CD4-positive, alpha-beta memory T cell (primary cell): Measurements from ENCODE around the gene INPP4B. TPM values are rescaled to one million over a fixed set of nuclear protein-coding genes. Genes with fewer than 3 reads are reported as not detected.

Experiments used
- CTCF ChIA-PET: fragments of 350-600 bp; sonication (Branson Sonifier 250); formaldehyde crosslinking; loops from one replicate; lab custom pipeline; 2021; ENCODE audit warnings: inconsistent platforms; ENCODE audit not compliant: partially characterized antibody; lab: Charles Lee
- POLR2A ChIA-PET: fragments of 350-600 bp; sonication (Branson Sonifier 250); formaldehyde crosslinking; loops from one replicate; lab custom pipeline; 2021; ENCODE audit not compliant: partially characterized antibody; lab: Charles Lee
- DNase-seq, 5 donors: peaks; one replicate each; pipeline versions ENCODE4 v3.0.0 to v3.0.0-alpha.2; 2020 to 2022; ENCODE audit warnings: mixed read lengths in 1 of 5
- H3K27ac ChIP-seq: one replicate; pipeline ENCODE4 v1.7.0; 2013; ENCODE audit warnings: low read depth, low read length
- H3K27me3 ChIP-seq: 2 replicates; pipeline ENCODE4 v1.7.0; 2013; ENCODE audit warnings: mild to moderate bottlenecking, low read length, moderate library complexity; ENCODE audit not compliant: insufficient read depth
- H3K36me3 ChIP-seq: 2 replicates; pipeline ENCODE4 v1.7.0; 2013; ENCODE audit warnings: mild to moderate bottlenecking, low read length, moderate library complexity; ENCODE audit not compliant: insufficient read depth
- H3K4me1 ChIP-seq: 2 replicates; pipeline ENCODE4 v1.7.0; 2013; ENCODE audit warnings: mild to moderate bottlenecking, low read length, moderate library complexity; ENCODE audit not compliant: insufficient read depth
- H3K4me3 ChIP-seq, 2 donors: one replicate each; pipeline ENCODE4 v1.7.0; 2013; ENCODE audit warnings: low read length in 2 of 2, mild to moderate bottlenecking in 1 of 2
- H3K9me3 ChIP-seq, 2 donors: one replicate each; pipeline ENCODE4 v1.7.0; 2013; ENCODE audit warnings: low read length in 2 of 2, control low read depth in 1 of 2; ENCODE audit not compliant: control insufficient read depth in 1 of 2
- H3K27ac Mint-ChIP-seq, 7 donors: one replicate each; pipeline ENCODE4 v1.8.0; 2020 to 2021; ENCODE audit warnings: mixed read lengths in 7 of 7, mild to moderate bottlenecking in 6 of 7, inconsistent platforms in 3 of 7, moderate library complexity in 3 of 7
- H3K27me3 Mint-ChIP-seq, 2 donors: one replicate each; pipeline ENCODE4 v1.8.0; 2020 to 2021; ENCODE audit warnings: mixed read lengths in 2 of 2
- H3K36me3 Mint-ChIP-seq, 2 donors: one replicate each; pipeline ENCODE4 v1.8.0; 2020 to 2021; ENCODE audit warnings: mixed read lengths in 2 of 2, inconsistent platforms in 1 of 2, mild to moderate bottlenecking in 1 of 2
- H3K4me1 Mint-ChIP-seq, 4 donors: one replicate each; pipeline ENCODE4 v1.8.0; 2020 to 2021; ENCODE audit warnings: mixed read lengths in 4 of 4, mild to moderate bottlenecking in 1 of 4
- H3K4me3 Mint-ChIP-seq, 8 donors: one replicate each; pipeline ENCODE4 v1.8.0; 2020 to 2021; ENCODE audit warnings: mixed read lengths in 8 of 8, mild to moderate bottlenecking in 7 of 8, moderate library complexity in 6 of 8, inconsistent platforms in 3 of 8
- H3K9me3 Mint-ChIP-seq, 8 donors: one replicate each; pipeline ENCODE4 v1.8.0; 2020 to 2021; ENCODE audit warnings: mixed read lengths in 8 of 8, mild to moderate bottlenecking in 5 of 8, inconsistent platforms in 3 of 8, moderate library complexity in 1 of 8
- intact Hi-C: fragments of 100-400 bp; cut with micrococcal nuclease; formaldehyde crosslinking; loops from one replicate; pipeline ENCODE4 v1.15.1; 2023
- polyA plus RNA-seq, 2 donors: library from polyadenylated mRNA; unstranded; fragments of 300-500 nt; fragmentation: Illumina TruSeq; gene quantifications; one replicate each; pipeline ENCODE4 v1.2.3, GENCODE V29; 2021
- total RNA-seq, 2 experiments: library from RNA; stranded (reverse); gene quantifications; one replicate each; pipeline ENCODE4 v1.2.3, GENCODE V29; 2021

The INPP4B gene
- total and polyA plus RNA-seq, 4 experiments from 2014 or later: 76.7 to 112 (median 80.8) TPM

DNA sequence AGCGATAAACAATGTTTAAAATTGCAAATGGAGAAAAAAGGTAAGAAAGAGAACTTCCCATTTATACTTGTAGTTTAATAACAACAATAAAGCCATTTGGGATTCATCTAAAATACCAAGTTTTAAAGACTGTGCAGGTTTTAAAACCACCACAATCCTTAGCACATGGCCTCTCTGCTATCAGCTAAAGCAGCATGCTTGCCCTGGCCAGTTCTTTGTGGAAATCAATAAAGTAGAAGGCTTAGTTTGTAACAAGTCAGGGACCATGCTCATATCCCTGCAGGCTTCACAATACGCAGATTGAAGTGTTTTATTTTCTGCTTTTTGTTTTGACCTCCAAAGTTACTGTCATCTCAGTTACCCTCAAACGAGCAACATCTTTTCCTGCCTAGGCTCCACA, 249.5 kb downstream of the INPP4B start:
- Histone ChIP-seq H3K4me3 (no peak overlapping the region), H3K27me3 (no peaks in the 10 kb centered on the region), H3K36me3 (peaks cover 7% of the 10 kb centered on the region), H3K9me3 (peaks cover 0 to 9% of the 10 kb centered on the region in 2 donors), H3K27ac (no peak overlapping the region), H3K4me1 (no peaks in the 10 kb centered on the region)
- no peaks in the 10 kb centered on the region for H3K27me3 Mint-ChIP-seq
- H3K4me1 Mint-ChIP-seq: peaks cover 5 to 14% (median 7%) of the 10 kb centered on the region in 4 donors
- CTCF ChIA-PET: no interaction called here
- no peak overlapping the region for H3K4me3 Mint-ChIP-seq
- H3K9me3 Mint-ChIP-seq: peaks cover 0 to 53% (median 30%) of the 10 kb centered on the region in 8 donors
- DNase-seq: no peak
- intact Hi-C loops: no loop called here
- POLR2A ChIA-PET: no interaction called here
- peak overlapping the region in 1 of 7 donors; percentile 22 for H3K27ac Mint-ChIP-seq
- H3K36me3 Mint-ChIP-seq: peaks cover 73 to 89% of the 10 kb centered on the region in 2 donors

DNA sequence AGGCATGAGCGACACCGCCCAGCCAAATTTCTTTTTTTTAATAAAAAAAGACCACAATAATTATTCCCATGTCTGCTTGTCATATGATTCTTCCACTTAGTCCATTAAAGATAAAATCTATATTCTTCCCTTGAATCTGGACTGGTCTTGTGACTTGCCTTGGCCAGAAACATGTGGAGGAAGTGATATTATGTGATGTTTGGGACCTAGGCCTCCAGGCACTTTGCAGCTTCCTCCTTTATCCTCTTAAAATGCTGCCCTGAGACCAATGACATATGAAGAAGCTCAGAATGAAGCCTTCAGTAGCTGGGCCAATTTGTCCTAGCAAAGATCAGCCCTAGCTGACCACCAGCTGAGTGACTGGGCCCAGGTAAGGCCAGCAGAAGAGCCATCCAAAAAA, 250.0 kb downstream of the INPP4B start:
- no peak for DNase-seq
- H3K9me3 Mint-ChIP-seq: peaks cover 0 to 56% (median 30%) of the 10 kb centered on the region in 8 donors
- no peak overlapping the region for H3K27ac Mint-ChIP-seq
- H3K4me1 Mint-ChIP-seq: peaks cover 6 to 16% (median 8%) of the 10 kb centered on the region in 4 donors
- ChIA-PET POLR2A (no interaction called here), CTCF (no interaction called here)
- Histone ChIP-seq H3K27ac (no peak overlapping the region), H3K4me1 (no peaks in the 10 kb centered on the region), H3K27me3 (no peaks in the 10 kb centered on the region), H3K4me3 (no peak overlapping the region), H3K36me3 (peaks cover 7% of the 10 kb centered on the region), H3K9me3 (peaks cover 0 to 9% of the 10 kb centered on the region in 2 donors)
- no peak overlapping the region for H3K4me3 Mint-ChIP-seq
- intact Hi-C loops: no loop called here
- no peaks in the 10 kb centered on the region for H3K27me3 Mint-ChIP-seq
- peaks cover 76 to 89% of the 10 kb centered on the region in 2 donors for H3K36me3 Mint-ChIP-seq

- Histone ChIP-seq H3K36me3 (peaks cover 7% of the 10 kb centered on the region), H3K9me3 (peaks cover 0 to 9% of the 10 kb centered on the region in 2 donors), H3K27me3 (no peaks in the 10 kb centered on the region), H3K27ac (no peak overlapping the region), H3K4me3 (no peak overlapping the region), H3K4me1 (no peaks in the 10 kb centered on the region)
- peaks cover 6 to 16% (median 9%) of the 10 kb centered on the region in 4 donors for H3K4me1 Mint-ChIP-seq
- ChIA-PET CTCF (no interaction called here), POLR2A (interaction anchor here (0.6 kb wide), 1 partner anchor 237 kb away, joined by 3 read pairs; no protein-coding TSS in a partner anchor)
- DNase-seq: no peak
- peaks cover 73 to 87% of the 10 kb centered on the region in 2 donors for H3K36me3 Mint-ChIP-seq
- H3K27ac Mint-ChIP-seq: no peak overlapping the region
- no peaks in the 10 kb centered on the region for H3K27me3 Mint-ChIP-seq
- H3K9me3 Mint-ChIP-seq: peaks cover 0 to 53% (median 24%) of the 10 kb centered on the region in 8 donors
- H3K4me3 Mint-ChIP-seq: no peak overlapping the region
- intact Hi-C loops: no loop called here
Observed at GRCh38 chr4:142595222-142595871, 250.8 kb downstream of the INPP4B start.

DNA sequence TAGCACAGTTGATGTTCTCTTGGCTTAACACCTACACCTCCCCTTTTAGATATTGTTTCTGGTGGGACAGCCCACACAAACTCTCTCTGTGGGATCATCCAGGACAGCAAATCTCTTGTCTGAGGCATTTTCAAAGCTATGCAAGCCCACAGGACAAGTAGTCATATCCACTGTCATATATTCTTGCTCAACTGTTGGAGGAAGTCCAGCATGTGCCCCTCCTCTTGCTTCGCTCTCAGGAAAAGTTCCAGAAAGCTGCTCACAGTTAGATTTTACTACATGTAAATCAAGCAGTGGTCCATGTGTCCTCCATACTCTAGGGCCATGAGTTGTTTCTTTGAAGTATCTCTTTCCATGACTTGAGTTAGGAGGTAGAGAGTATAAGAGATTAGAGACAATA, 260.7 kb downstream of the INPP4B start:
- Mint-ChIP-seq H3K27ac (no peak overlapping the region), H3K4me3 (no peak overlapping the region), H3K27me3 (no peaks in the 10 kb centered on the region), H3K9me3 (peaks cover 0 to 14% (median 6%) of the 10 kb centered on the region in 8 donors), H3K4me1 (peaks cover 17 to 40% (median 30%) of the 10 kb centered on the region in 4 donors), H3K36me3 (peaks cover 72 to 89% of the 10 kb centered on the region in 2 donors)
- peaks cover 14% of the 10 kb centered on the region for H3K36me3 ChIP-seq
- intact Hi-C loops: loop anchor here (10.0 kb wide), 1 partner anchor 49 kb away; no protein-coding TSS in a partner anchor
- H3K27ac ChIP-seq: no peak overlapping the region
- peaks cover 4% of the 10 kb centered on the region for H3K4me1 ChIP-seq
- H3K4me3 ChIP-seq: no peak overlapping the region
- H3K27me3 ChIP-seq: no peaks in the 10 kb centered on the region
- no peaks in the 10 kb centered on the region for H3K9me3 ChIP-seq
- ChIA-PET CTCF (no interaction called here), POLR2A (interaction anchor here (1.2 kb wide), 1 partner anchor 11 kb away, joined by 4 read pairs; no protein-coding TSS in a partner anchor)
- no peak for DNase-seq

DNA sequence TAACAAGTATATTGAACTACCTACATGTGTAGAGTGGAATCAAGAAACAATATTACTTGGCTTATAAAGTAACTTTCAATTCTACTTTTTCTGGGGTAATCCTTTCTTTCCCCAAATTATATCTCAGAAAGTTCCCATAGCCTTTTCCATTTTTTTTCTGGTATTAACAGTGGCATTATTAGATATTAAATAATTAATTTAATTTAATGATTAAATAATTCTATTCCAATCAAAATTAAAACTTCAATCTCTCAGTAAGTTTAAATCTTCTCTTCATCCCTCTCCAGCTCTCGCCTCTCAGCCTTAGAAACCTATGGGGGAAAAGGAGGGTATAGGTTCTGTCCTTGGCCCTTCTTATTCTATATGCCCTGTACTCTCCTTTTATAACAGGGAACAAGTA, 262.4 kb downstream of the INPP4B start:
- Histone ChIP-seq H3K4me1 (peaks cover 8% of the 10 kb centered on the region), H3K27ac (no peak overlapping the region), H3K9me3 (no peaks in the 10 kb centered on the region), H3K36me3 (peaks cover 14% of the 10 kb centered on the region), H3K4me3 (no peak overlapping the region), H3K27me3 (no peaks in the 10 kb centered on the region)
- H3K27ac Mint-ChIP-seq: no peak overlapping the region
- H3K9me3 Mint-ChIP-seq: peaks cover 0 to 3% (median 2%) of the 10 kb centered on the region in 8 donors
- no peak for DNase-seq
- ChIA-PET POLR2A (no interaction called here), CTCF (no interaction called here)
- no peak overlapping the region for H3K4me3 Mint-ChIP-seq
- intact Hi-C loops: loop anchor here (10.0 kb wide), 1 partner anchor 51 kb away; no protein-coding TSS in a partner anchor
- H3K27me3 Mint-ChIP-seq: no peaks in the 10 kb centered on the region
- H3K36me3 Mint-ChIP-seq: peaks cover 56 to 78% of the 10 kb centered on the region in 2 donors
- peaks cover 23 to 56% (median 34%) of the 10 kb centered on the region in 4 donors for H3K4me1 Mint-ChIP-seq

GRCh38 chr4:142582340-142582739, 263.8 kb downstream of the INPP4B start:
- Mint-ChIP-seq H3K27me3 (no peaks in the 10 kb centered on the region), H3K4me1 (peaks cover 27 to 62% (median 42%) of the 10 kb centered on the region in 4 donors), H3K4me3 (no peak overlapping the region), H3K36me3 (peaks cover 61 to 79% of the 10 kb centered on the region in 2 donors), H3K9me3 (peaks cover 0 to 3% (median 0%) of the 10 kb centered on the region in 8 donors), H3K27ac (peak overlapping the region in 2 of 7 donors; percentile 36 to 37)
- CTCF ChIA-PET: no interaction called here
- peaks cover 14% of the 10 kb centered on the region for H3K36me3 ChIP-seq
- DNase-seq: no peak
- H3K9me3 ChIP-seq: no peaks in the 10 kb centered on the region
- POLR2A ChIA-PET: no interaction called here
- no peak overlapping the region for H3K4me3 ChIP-seq
- H3K27ac ChIP-seq: no peak overlapping the region
- intact Hi-C loops: loop anchor here (10.0 kb wide), 1 partner anchor 52 kb away; no protein-coding TSS in a partner anchor
- peaks cover 8% of the 10 kb centered on the region for H3K4me1 ChIP-seq
- no peaks in the 10 kb centered on the region for H3K27me3 ChIP-seq

GRCh38 chr4:142581881-142582280, 264.2 kb downstream of the INPP4B start:
- Mint-ChIP-seq H3K4me3 (no peak overlapping the region), H3K27me3 (no peaks in the 10 kb centered on the region), H3K27ac (peak overlapping the region in 3 of 7 donors; percentile 3 to 36 (median 29)), H3K36me3 (peaks cover 61 to 79% of the 10 kb centered on the region in 2 donors), H3K4me1 (peaks cover 29 to 60% (median 45%) of the 10 kb centered on the region in 4 donors), H3K9me3 (peaks cover 0 to 7% (median 0%) of the 10 kb centered on the region in 8 donors)
- Histone ChIP-seq H3K36me3 (peaks cover 14% of the 10 kb centered on the region), H3K9me3 (no peaks in the 10 kb centered on the region), H3K4me3 (no peak overlapping the region), H3K27me3 (no peaks in the 10 kb centered on the region), H3K27ac (no peak overlapping the region), H3K4me1 (peaks cover 8% of the 10 kb centered on the region)
- intact Hi-C loops: loop anchor here (10.0 kb wide), 1 partner anchor 53 kb away; no protein-coding TSS in a partner anchor
- DNase-seq: no peak
- ChIA-PET POLR2A (no interaction called here), CTCF (no interaction called here)
